Measurements from ENCODE around the gene ARL17B.
"Not testable (repeated sequence)": the region's sequence is repeated elsewhere in the genome, so short reads cannot be mapped to it uniquely, and the experiment has no call there.

ARL17B gene

DNA sequence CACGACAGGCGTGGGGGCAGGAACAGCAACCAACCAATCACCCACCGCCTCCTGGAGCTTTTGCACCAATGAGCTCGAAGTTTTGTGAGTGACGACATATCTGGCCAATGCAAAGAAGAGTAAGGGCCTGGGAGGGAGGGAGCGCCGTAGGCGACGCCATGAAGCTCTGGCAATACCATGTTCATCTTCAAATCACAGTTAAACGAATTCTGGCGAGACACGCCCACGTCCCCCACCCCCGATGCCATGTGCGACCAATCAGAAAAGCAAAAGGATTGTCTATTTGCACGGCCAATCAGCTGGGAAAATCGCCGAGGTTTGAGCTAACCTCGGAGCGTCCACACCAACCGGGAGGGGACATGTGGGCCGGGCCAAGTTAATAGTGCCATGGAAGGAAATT lies at the start of gene ARL17B:
Gene ARL17B (minus strand): TSS at position 12 of the 400 bp plus-strand sequence. CDS start 3,369 bp downstream, outside the sequence.
- not testable (repeated sequence) for DNase-seq

DNA sequence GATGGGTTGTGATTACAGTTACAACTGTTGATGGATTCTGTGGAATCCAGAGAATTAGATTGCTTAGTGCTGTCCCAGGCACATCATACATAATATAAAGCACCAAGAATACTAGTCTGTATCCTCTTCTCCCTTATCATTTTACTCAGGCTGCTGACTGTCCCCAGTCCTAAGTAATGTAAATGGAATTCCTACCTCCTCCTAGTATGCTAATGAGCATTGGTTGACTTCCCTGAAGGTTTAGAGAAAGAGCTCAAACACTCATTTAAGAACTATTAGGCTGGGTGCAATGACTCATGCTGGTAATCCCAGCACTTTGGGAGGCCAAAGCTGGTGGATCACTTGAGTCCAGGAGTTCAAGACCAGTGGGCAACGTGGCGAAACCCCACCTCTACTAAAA lies 48.3 kb upstream of the ARL17B start:
- not testable (repeated sequence) for DNase-seq

- not testable (repeated sequence) for DNase-seq
Measured at GRCh38 chr17:46407155-46407554, 45.6 kb upstream of the ARL17B start.

DNA sequence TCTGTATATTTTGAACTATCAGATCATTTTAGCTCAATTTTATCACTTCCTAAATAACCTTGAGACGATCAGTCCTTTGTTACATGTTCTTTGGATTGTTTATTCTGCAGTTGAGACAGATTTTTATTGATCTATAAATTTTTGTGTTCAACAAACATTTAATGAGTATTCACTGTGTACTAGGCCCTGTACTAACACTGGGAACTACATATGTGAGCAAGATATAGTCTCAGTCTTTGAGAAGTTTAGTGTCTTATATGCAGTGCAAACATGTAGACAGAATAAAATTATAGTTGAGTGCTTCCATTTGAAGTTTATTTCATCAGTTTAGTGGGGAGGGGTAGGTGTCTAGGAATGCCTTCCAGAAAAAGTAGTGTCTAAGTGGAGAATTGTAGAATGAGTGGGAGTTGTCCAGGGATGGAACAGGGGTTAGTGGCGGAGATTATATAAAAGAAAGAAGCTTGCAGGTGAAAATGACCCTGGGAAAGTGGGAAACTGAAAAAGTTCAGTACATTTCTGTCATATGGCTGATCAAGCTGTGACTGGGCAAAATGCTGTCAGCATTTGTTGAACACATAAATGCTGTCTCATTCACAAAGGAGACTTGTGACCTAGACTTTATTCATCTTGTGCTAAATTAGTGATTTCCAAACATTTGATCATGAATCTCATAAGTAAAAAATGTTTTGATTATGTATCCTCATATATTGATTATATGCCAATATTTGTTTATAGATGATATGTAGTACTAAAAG lies 39.6 kb upstream of the ARL17B start:
- DNase-seq, result not testable (repeated sequence)

GRCh38 chr17:46400543-46400942 lies 39.0 kb upstream of the ARL17B start:
- not testable (repeated sequence) for DNase-seq

GRCh38 chr17:46399993-46400392 lies 38.4 kb upstream of the ARL17B start:
- DNase-seq, result not testable (repeated sequence)

DNA sequence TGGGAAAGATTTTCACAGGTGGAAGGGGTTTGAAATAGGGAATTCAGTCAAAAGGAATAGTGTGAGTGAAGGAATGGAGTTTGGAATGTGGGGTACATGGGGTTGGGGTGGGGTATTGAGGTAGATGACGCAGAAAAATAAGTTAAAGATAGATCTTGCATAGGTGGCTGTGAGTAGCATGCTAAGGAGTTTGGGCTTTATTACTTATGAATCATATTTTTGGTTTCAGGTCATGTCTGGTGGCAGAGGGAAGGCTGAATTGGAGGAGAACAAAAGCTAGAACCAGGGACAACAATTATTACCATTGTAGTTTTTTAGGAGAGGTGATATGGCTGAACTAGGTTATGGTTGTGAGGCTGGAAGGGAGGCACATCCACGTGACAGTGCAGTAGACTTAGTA lies 34.7 kb upstream of the ARL17B start:
- DNase-seq, result not testable (repeated sequence)

DNA sequence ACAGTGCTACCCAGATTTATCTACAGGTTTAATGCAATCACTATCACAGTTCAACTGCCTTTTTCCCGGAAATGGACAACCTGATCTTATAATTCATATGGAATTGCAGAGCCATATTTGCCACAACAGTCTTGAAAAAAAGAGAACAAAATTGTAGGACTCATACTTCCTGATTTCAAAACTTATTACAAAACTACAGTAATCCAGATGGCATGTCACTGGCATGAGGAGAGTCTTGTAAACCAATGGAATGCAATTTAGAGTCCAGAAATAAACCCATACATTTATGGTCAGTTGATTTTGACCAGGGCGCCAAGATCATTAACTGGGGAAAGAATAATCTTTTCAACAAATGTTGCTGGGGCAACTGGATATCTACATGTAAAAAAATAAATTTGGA lies 32.1 kb upstream of the ARL17B start:
- not testable (repeated sequence) for DNase-seq

DNA sequence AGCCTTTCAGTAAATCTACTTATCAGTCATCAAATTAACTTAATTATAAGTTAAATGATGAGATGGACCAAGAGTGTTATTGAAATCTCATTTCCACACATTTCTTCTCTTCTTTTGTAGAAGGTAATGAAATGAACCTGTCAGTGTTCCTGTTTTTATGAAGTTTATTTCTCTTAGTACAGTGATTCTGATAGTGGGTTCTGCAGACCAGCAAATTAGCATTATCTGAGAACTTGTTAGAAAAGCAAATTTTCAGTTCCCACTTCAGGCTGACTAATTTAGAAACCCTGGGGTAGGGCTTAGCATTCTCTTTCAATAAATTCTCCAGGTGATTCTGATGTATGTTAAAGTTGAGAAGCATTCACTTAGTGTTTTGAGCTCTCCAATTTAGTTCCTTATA lies 23.9 kb upstream of the ARL17B start:
- DNase-seq, result not testable (repeated sequence)

GRCh38 chr17:46383118-46383517 lies 21.6 kb upstream of the ARL17B start:
- not testable (repeated sequence) for DNase-seq

DNA sequence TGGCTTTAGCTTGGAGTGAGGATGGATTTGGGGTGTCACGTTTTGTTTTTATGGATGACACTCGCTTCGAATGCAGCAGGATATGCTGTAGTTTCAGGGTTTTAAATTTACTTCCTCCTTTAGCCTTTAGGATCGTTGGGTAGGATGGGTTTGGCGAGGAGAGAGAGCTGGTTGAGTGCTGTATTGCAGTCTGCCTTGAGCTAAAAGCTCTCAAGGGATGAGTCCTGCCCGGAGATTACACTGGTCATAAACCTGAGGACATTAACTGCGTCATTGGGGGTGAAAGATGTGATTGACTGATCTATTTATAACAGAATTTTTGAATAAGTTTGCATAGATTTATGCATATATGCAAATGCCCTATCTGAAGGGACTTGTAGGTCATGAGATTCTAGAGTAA lies 11.9 kb upstream of the ARL17B start:
- DNase-seq, result not testable (repeated sequence)

- DNase-seq, result not testable (repeated sequence)
Measured at GRCh38 chr17:46372236-46373229, 11.0 kb upstream of the ARL17B start.

GRCh38 chr17:46367520-46367919 lies 6.0 kb upstream of the ARL17B start:
- DNase-seq, result not testable (repeated sequence)

DNA sequence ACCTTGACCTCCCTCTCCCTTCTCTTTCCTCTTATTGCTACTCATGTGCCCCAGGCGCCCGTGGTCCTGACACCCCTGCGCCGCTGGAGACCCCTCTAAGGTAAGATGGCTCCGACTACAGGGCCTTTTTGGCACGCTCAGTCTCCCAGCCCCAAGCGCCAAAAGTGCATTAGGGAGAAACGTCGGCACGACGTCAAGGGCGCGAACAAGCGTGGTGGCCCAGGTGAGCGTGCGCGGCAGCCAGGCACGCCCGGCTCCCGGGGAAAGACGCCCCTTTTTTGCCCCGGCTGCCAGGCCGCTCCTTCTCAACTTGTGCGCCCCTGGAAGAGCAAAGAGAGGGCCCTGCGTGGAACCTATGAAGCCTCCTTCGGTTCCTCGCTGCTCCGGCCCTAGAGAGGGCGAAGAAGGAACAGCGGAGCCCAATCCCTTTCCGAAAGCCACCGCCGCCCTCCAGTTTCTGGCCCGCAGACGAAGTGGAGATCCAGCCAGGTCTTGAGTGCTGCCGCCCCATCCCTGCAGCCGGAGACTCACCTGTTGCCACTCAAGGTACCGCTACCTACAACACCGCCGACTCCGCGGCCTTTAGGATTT lies 326 bp downstream of the ARL17B start:
- not testable (repeated sequence) for DNase-seq

GRCh38 chr17:46353856-46354255 lies 7.7 kb downstream of the ARL17B start:
- not testable (repeated sequence) for DNase-seq

DNA sequence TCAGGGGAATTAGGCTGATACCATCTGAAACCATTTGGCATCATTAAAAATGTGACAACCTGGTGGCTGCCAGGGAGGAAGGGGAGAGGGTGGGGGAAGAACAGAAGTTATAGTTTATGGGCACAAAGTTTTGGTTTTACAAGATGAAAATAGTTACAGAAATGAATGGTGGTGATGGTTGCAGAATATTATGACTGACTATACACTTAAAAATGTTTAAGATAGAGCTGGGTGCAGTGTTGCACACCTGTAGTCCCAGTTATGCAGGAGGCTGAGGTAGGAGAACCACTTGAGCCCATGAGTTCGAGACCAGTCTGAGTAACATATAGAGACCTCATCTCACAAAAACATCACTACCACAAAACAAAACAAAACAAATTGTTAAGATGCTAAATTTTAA lies 12.5 kb downstream of the ARL17B start:
- not testable (repeated sequence) for DNase-seq

DNA sequence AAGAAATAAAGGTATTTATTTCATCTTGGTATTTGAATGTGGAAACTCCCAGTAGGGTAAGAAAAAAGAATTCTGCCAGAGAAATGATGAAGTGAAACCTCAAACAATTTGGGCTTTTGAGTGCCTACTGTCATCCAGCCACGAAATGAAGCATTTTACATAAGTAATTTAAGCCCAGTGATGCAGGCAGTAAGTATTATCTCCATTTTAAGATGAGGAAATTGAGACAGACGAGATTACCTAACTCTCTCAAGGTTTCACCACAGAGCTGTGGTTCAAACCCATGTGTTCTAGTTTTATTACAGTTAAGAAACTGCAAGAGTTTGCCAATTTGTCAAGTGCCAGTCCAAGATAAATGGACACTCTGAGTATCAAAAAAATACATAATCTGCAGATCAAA lies 13.2 kb downstream of the ARL17B start:
- DNase-seq, result not testable (repeated sequence)

GRCh38 chr17:46342131-46342530 lies 19.4 kb downstream of the ARL17B start:
- DNase-seq, result not testable (repeated sequence)

GRCh38 chr17:46341220-46341619 lies 20.3 kb downstream of the ARL17B start:
- DNase-seq, result not testable (repeated sequence)

DNA sequence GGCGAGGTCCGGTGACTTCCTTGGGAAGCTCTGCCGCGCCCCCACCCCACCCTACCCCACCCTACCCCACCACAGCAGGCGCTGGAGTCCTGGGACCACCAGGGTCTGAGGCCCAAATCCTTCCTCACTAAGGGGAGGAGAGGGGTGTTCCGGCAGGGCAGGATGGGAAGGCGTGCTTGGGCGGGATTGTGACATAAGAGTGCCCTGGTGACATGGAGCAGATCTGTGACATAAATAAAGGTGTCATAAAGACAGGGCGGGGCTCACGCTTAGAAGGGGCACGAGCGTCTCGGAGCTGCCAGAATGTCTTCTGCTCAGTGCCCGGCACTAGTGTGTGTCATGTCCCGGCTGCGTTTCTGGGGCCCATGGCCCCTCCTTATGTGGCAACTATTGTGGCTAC lies 66.7 kb downstream of the ARL17B start, which contains the start of gene LRRC37A:
Gene LRRC37A (plus strand): TSS at position 301 of the 400 bp plus-strand sequence. CDS start 3 bp downstream, at position 304.
- not testable (repeated sequence) for DNase-seq

- DNase-seq, result not testable (repeated sequence)
Measured at GRCh38 chr17:46291618-46292017, 69.9 kb downstream of the ARL17B start.

DNA sequence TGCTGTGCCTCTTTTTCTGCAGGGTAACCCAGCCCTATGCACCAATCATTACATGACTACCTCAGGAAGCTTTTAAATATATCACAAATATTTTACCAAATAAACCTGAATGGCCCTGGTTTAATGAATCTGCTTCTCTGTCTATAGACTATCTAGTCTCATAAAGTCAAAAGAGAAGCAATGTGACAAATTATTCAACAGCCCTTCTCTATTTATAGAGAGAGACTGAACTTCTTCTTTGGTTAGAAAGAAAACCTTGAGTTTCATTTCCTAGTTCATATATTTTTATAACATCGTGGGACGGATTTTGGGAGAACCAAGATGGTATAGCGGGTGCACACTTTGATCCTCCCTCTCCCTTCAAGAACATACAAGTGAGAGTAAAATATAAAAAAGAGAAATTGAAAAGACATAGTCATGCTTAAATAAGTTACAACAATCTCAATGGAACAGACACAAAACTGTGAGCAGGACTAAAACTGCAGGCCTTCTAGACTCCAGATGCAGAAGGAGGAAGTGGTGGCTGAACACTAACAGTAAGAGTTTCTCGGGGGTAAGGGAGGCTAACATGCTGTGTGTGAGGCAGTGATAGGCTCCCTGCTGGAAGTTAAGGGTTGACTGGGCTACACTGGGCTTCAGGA lies 70.5 kb downstream of the ARL17B start:
- not testable (repeated sequence) for DNase-seq
